Endothelial cell of umbilical vein (primary cell): ENCODE data around the gene PLEKHG2. TPM values are rescaled to one million over a fixed set of nuclear protein-coding genes. Genes with fewer than 3 reads are reported as not detected.

Experiments used
- BruUV-seq: library from RNA; stranded (reverse); fragments of 400-500 nt; replicated peaks from 2 replicates; lab custom pipeline; 2021; lab: Mats Ljungman, UMichigan
- CTCF ChIA-PET: fragments of 300-600, 350-600 bp; sonication (Branson Sonifier 250); formaldehyde crosslinking; loops from one replicate; lab custom pipeline; 2021; ENCODE audit warnings: antibody characterized with exemption, inconsistent platforms; lab: Charles Lee
- POLR2A ChIA-PET: fragments of 300-600, 350-600 bp; sonication (Branson Sonifier 250); formaldehyde crosslinking; loops from one replicate; lab custom pipeline; 2021; ENCODE audit warnings: antibody characterized with exemption, inconsistent platforms; lab: Charles Lee
- DNase-seq: peaks from one replicate; pipeline ENCODE4 v3.0.0-alpha.2; 2011; ENCODE audit warnings: low read depth, low spot score
- FAIRE-seq: peaks from 2 replicates; lab custom pipeline; 2011; peaks lifted over from hg19 to GRCh38; lab: Jason Lieb, UNC
- H2AFZ ChIP-seq: 2 replicates; pipeline ENCODE4 v1.6.0; 2012; ENCODE audit warnings: low read depth, low read length, control low read depth, inconsistent platforms
- H3K27ac ChIP-seq: 2 replicates; pipeline ENCODE4 v1.5.1; 2011; ENCODE audit warnings: low read depth, mild to moderate bottlenecking, control low read depth, low read length, moderate library complexity; ENCODE audit not compliant: insufficient read depth
- H3K27me3 ChIP-seq, 2 experiments: 2 replicates each; pipeline versions ENCODE4 v1.6.0 to v1.6.1; 2011; ENCODE audit warnings: low read length in 2 of 2, mixed read lengths in 1 of 2; ENCODE audit not compliant: control insufficient read depth in 2 of 2, insufficient read depth in 2 of 2
- H3K36me3 ChIP-seq, 2 experiments: 2 replicates in 1 of 2; 3 replicates in 1 of 2; pipeline ENCODE4 v1.5.1; 2011; ENCODE audit warnings: low read length in 2 of 2, mild to moderate bottlenecking in 1 of 2, moderate library complexity in 1 of 2; ENCODE audit not compliant: control insufficient read depth in 2 of 2, insufficient read depth in 2 of 2; ENCODE audit errors: extremely low read depth in 1 of 2
- H3K4me1 ChIP-seq: 3 replicates; pipeline ENCODE4 v1.5.1; 2011; ENCODE audit warnings: mild to moderate bottlenecking, low read length; ENCODE audit not compliant: control insufficient read depth, insufficient read depth; ENCODE audit errors: extremely low read depth
- H3K4me2 ChIP-seq: 2 replicates; pipeline ENCODE4 v1.6.1; 2011; ENCODE audit warnings: low read length, control low read depth, mixed read lengths; ENCODE audit not compliant: insufficient read depth
- H3K4me3 ChIP-seq, 3 experiments: fragments of 200-600 bp in 1 of 3; sonication (generic), shearing (Covaris generic) in 1 of 3; replicated peaks in 1 of 3; 2 replicates each; pipeline ENCODE4 v1.5.1; 2011 to 2016; ENCODE audit warnings: control low read depth in 3 of 3, low read length in 3 of 3, mild to moderate bottlenecking in 2 of 3, inconsistent platforms in 1 of 3, low read depth in 1 of 3, moderate library complexity in 1 of 3; ENCODE audit not compliant: insufficient read depth in 1 of 3
- H3K79me2 ChIP-seq: 2 replicates; pipeline ENCODE4 v1.6.0; 2012; ENCODE audit warnings: low read length, inconsistent platforms; ENCODE audit not compliant: control insufficient read depth, insufficient read depth
- H3K9ac ChIP-seq: replicated peaks from 2 replicates; pipeline ENCODE3; 2011; ENCODE audit warnings: low read length, control low read depth; ENCODE audit not compliant: insufficient read depth; ENCODE audit errors: extremely low read depth
- H3K9me1 ChIP-seq: replicated peaks from 3 replicates; pipeline ENCODE4 v1.6.0; 2011; ENCODE audit warnings: mild to moderate bottlenecking, low read length; ENCODE audit not compliant: control insufficient read depth, insufficient read depth; ENCODE audit errors: extremely low read depth
- H3K9me3 ChIP-seq: replicated peaks from 2 replicates; pipeline ENCODE4 v1.5.1; 2012; ENCODE audit warnings: low read length, inconsistent platforms; ENCODE audit not compliant: control insufficient read depth, insufficient read depth
- H4K20me1 ChIP-seq: replicated peaks from 2 replicates; pipeline ENCODE3; 2011; ENCODE audit warnings: mild to moderate bottlenecking, low read length; ENCODE audit not compliant: control insufficient read depth, insufficient read depth; ENCODE audit errors: extremely low read depth
- CTCF ChIP-seq, 2 donors: IDR thresholded peaks; 1 replicate in 1 of 2; 2 replicates in 1 of 2; pipeline ENCODE4 v1.5.1; 2011; ENCODE audit warnings: low read length in 2 of 2, mild to moderate bottlenecking in 2 of 2, moderate library complexity in 2 of 2, control low read depth in 1 of 2, inconsistent platforms in 1 of 2, low read depth in 1 of 2; ENCODE audit not compliant: insufficient read depth in 1 of 2; ENCODE audit errors: extremely low read depth in 1 of 2
- EZH2 ChIP-seq: IDR thresholded peaks from 2 replicates; pipeline ENCODE4 v1.6.1; 2012; ENCODE audit warnings: borderline replicate concordance, low read depth, mild to moderate bottlenecking, moderate library complexity, low read length, inconsistent platforms; ENCODE audit not compliant: severe bottlenecking
- FOS ChIP-seq: IDR thresholded peaks from 2 replicates; pipeline ENCODE4 v1.6.1; 2011; ENCODE audit warnings: mild to moderate bottlenecking, low read length, moderate library complexity, borderline replicate concordance; ENCODE audit not compliant: insufficient read depth
- GATA2 ChIP-seq: IDR thresholded peaks from 2 replicates; pipeline ENCODE4 v1.7.0; 2011; ENCODE audit warnings: low read depth, mild to moderate bottlenecking, moderate library complexity, mixed read lengths, low read length; ENCODE audit not compliant: insufficient read length, insufficient read depth
- JUN ChIP-seq: IDR thresholded peaks from 2 replicates; pipeline ENCODE4 v1.6.1; 2011; ENCODE audit warnings: borderline replicate concordance, low read depth; ENCODE audit not compliant: insufficient read length, insufficient read depth
- MAX ChIP-seq: IDR thresholded peaks from 2 replicates; pipeline ENCODE4 v1.6.1; 2011; ENCODE audit not compliant: insufficient read depth, insufficient read length
- MYC ChIP-seq: IDR thresholded peaks from one replicate; pipeline ENCODE4 v1.6.1; 2011; ENCODE audit warnings: mild to moderate bottlenecking, low read depth, low read length
- POLR2A ChIP-seq: IDR thresholded peaks from 2 replicates; pipeline ENCODE4 v1.6.1; 2012; ENCODE audit warnings: low read depth, mild to moderate bottlenecking, control low read depth, low read length
- POLR2AphosphoS5 ChIP-seq: IDR thresholded peaks from 2 replicates; pipeline ENCODE4 v1.6.1; 2012; ENCODE audit warnings: low read depth, mild to moderate bottlenecking, control low read depth, low read length, moderate library complexity; ENCODE audit not compliant: insufficient read depth
- dilution Hi-C: fragments of 300-500 bp; cut with MboI; formaldehyde crosslinking; loops from one replicate; pipeline ENCODE4 v1.15.0; 2019; ENCODE audit warnings: low sequenced_read_pairs; ENCODE audit not compliant: extremely low pct_ligation_motif_present
- intact Hi-C: fragments of 100-400 bp; cut with micrococcal nuclease; formaldehyde crosslinking; loops from one replicate; pipeline ENCODE4 v1.10.0; 2022
- polyA plus RNA-seq, 4 experiments: library from polyadenylated mRNA; depleted of rRNA in 3 of 4; stranded (reverse) in 3 of 4; unstranded in 1 of 4; fragments of >200 nt; gene quantifications; 2 replicates each; pipeline versions ENCODE4 v1.2.1 to v1.2.3, GENCODE V29; 2011 to 2012; ENCODE audit warnings: missing spikeins in 1 of 4
- total RNA-seq: library from RNA; stranded (reverse); gene quantifications from 2 replicates; pipeline ENCODE4 v1.2.3, GENCODE V29; 2021

Gene PLEKHG2
- total and polyA plus RNA-seq, 2 donors (not counting 3 experiments of a cell fraction or from before 2014, with no cell fraction given): 44.7 to 74.1 TPM

GRCh38 chr19:39423258-39424086 lies 11.0 kb downstream of the PLEKHG2 start:
- DNase-seq: no peak
- no peaks in the 10 kb centered on the region for H3K79me2 ChIP-seq
- BruUV-seq: no TSS peak
- ChIA-PET POLR2A (interaction anchor here (2.2 kb wide), 1 partner anchor 12 kb away, joined by 9 read pairs; the partner anchor contains the start of gene RPS16), CTCF (interaction anchor here (1.2 kb wide), 1 partner anchor 10 kb away, joined by 4 read pairs; no protein-coding TSS in a partner anchor)
- H3K4me3 ChIP-seq: no peak overlapping the region
- dilution Hi-C loops: no loop called here
- H3K9me1 ChIP-seq: no peaks in the 10 kb centered on the region
- no peaks in the 10 kb centered on the region for H3K9me3 ChIP-seq
- no peaks in the 10 kb centered on the region for H3K27me3 ChIP-seq
- no peak for FAIRE-seq
- H2AFZ ChIP-seq: no peak overlapping the region
- TF ChIP-seq MYC (no peak), JUN (no peak), POLR2AphosphoS5 (no peak), GATA2 (no peak), MAX (no peak), FOS (no peak), CTCF (IDR thresholded peaks at IDR 0.05; ENCODE audit: extremely low read depth in 1 of 2, insufficient read depth in 1 of 2, low read depth in 1 of 2, low read length in 2 of 2) (no peak), EZH2 (no peak), POLR2A (no peak)
- intact Hi-C loops: no loop called here
- no peak overlapping the region for H3K4me2 ChIP-seq
- no peak overlapping the region for H3K9ac ChIP-seq
- peaks cover 11 to 38% of the 10 kb centered on the region in 2 experiments for H3K36me3 ChIP-seq
- H3K4me1 ChIP-seq: peaks cover 4% of the 10 kb centered on the region
- H4K20me1 ChIP-seq: no peaks in the 10 kb centered on the region
- no peak overlapping the region for H3K27ac ChIP-seq
